Adrenal gland (tissue), 12 donors: ENCODE measurements around the gene PIK3CB. TPM values are rescaled to one million over a fixed set of nuclear protein-coding genes. Genes with fewer than 3 reads are reported as not detected.

Experiments
- DNase-seq, 7 donors: peaks; one replicate each; pipeline ENCODE4 v3.0.0-alpha.2; 2019 to 2020
- H3K27ac ChIP-seq, 5 donors: fragments of 200-600 bp; sonication (generic) in 4 of 5; 1 replicate in 3 of 5; 2 replicates in 2 of 5; pipeline versions ENCODE4 v1.5.1 to v1.8.0; 2016 to 2020; ENCODE audit warnings: mild to moderate bottlenecking in 1 of 5
- H3K27me3 ChIP-seq: fragments of 200-600 bp; 2 replicates; pipeline ENCODE4 v1.8.0; 2021
- H3K36me3 ChIP-seq, 2 donors: fragments of 200-600 bp; replicated peaks in 1 of 2; 1 replicate in 1 of 2; 2 replicates in 1 of 2; pipeline versions ENCODE4 v1.5.1 to v1.8.0; 2018 to 2022
- H3K4me1 ChIP-seq, 2 donors: fragments of 200-600 bp; replicated peaks in 1 of 2; 1 replicate in 1 of 2; 2 replicates in 1 of 2; pipeline versions ENCODE4 v1.5.1 to v1.8.0; 2018 to 2021
- H3K4me3 ChIP-seq, 4 donors: fragments of 200-600 bp; sonication (generic) in 3 of 4; one replicate each; pipeline ENCODE4 v1.5.1; 2016 to 2018
- H3K9me3 ChIP-seq, 3 donors: fragments of 200-600 bp; sonication (generic) in 1 of 3; replicated peaks in 1 of 3; 1 replicate in 2 of 3; 2 replicates in 1 of 3; pipeline versions ENCODE4 v1.5.1 to v1.8.0; 2016 to 2021
- CTCF ChIP-seq, 6 experiments: fragments of 450-650 bp in 4 of 6; fragments of 200-600 bp in 2 of 6; sonication (generic) in 1 of 6; IDR thresholded peaks; 1 replicate in 5 of 6; 2 replicates in 1 of 6; pipeline versions ENCODE4 v1.5.1 to v1.8.0; 2016 to 2021; ENCODE audit warnings: antibody characterized with exemption in 6 of 6, mild to moderate bottlenecking in 2 of 6, moderate library complexity in 1 of 6
- POLR2A ChIP-seq, 2 donors: fragments of 450-650 bp; IDR thresholded peaks; one replicate each; pipeline ENCODE4 v1.6.1; 2017; ENCODE audit warnings: antibody characterized with exemption in 2 of 2, mild to moderate bottlenecking in 2 of 2, moderate library complexity in 1 of 2
- WGBS, 4 donors: extraction: QIAGEN DNeasy Blood & Tissue Kit in 2 of 4; methylation state at CpG; one replicate each; pipeline versions ENCODE4 v1.1.5 to v1.1.7; 2013 to 2017; 5-methylcytosine and 5-hydroxymethylcytosine counted together
- intact Hi-C, 2 donors: fragments of 100-400 bp; cut with DNase I; formaldehyde crosslinking; loops; one replicate each; pipeline versions ENCODE4 v1.14.1 to v1.15.0; 2022 to 2023
- polyA plus RNA-seq, 3 donors: library from polyadenylated mRNA; stranded (reverse); fragments of 200-250 nt in 2 of 3; fragments of 350-450 nt in 1 of 3; fragmentation: Illumina TruSeq in 1 of 3; extraction: RNeasy Lipid Tissue Mini Kit (QIAGEN cat#74804) in 1 of 3; gene quantifications; one replicate each; pipeline ENCODE4 v1.2.3, GENCODE V29; 2013 to 2014
- total RNA-seq, 9 donors: library from RNA; depleted of rRNA in 4 of 9; stranded (reverse); fragments of >200 nt in 4 of 9; fragments of 120-200 nt in 1 of 9; fragmentation: NEBNext Ultra II Directional in 1 of 9; extraction: Animal tissue kit (Norgen Biotek cat#: 25700) in 1 of 9; gene quantifications; one replicate each; pipeline versions ENCODE4 v1.1.0 to v1.2.4, GENCODE V29; 2013 to 2023
- donor health status: healthy with polysubstance abuse.
- donor health status: Bipolar disorder and iron deficiency.
- donor health status: DM: yes; HTN: yes; CAD: no.
- donor health status: DM: no; HTN: no; CAD: no.
- donor health status: DM: no; HTN: no; CAD: no.
- donor health status: DM: yes; HTN: yes; CAD: no.

Gene PIK3CB
- total and polyA plus RNA-seq, 12 donors: 4.6 to 26.0 (median 15.5) TPM

DNA sequence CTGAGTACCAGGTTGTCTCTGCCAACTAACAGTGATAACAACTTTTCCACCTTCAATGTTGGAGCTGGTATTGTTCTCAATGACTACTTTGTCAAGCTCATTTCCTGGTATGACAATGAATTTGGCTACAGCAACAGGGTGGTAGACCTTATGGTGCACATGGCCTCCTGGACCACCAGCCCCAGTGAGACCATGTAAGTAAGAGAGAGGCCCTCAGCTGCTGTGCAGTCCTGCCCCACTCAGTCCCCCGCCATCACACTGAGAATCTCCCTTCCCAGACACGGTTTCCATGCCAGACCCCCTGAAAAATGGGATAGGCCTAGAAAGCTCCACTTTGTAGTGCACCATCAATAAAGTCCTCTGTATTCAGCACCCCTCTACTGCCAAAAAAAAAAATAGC is 56.1 kb downstream of the PIK3CB start:
- Histone ChIP-seq H3K36me3 (no peaks in the 10 kb centered on the region), H3K9me3 (no peaks in the 10 kb centered on the region), H3K27ac (no peak overlapping the region), H3K4me3 (no peak overlapping the region), H3K27me3 (no peaks in the 10 kb centered on the region), H3K4me1 (peaks cover 10 to 19% of the 10 kb centered on the region in 2 donors)
- intact Hi-C loops: no loop called here
- TF ChIP-seq CTCF (IDR thresholded peaks at IDR 0.05): no peak
- no peak for DNase-seq
- WGBS, 4 donors: 97 to 100% (median 99%) methylated on average over 2 of the region's 2 CpGs

DNA sequence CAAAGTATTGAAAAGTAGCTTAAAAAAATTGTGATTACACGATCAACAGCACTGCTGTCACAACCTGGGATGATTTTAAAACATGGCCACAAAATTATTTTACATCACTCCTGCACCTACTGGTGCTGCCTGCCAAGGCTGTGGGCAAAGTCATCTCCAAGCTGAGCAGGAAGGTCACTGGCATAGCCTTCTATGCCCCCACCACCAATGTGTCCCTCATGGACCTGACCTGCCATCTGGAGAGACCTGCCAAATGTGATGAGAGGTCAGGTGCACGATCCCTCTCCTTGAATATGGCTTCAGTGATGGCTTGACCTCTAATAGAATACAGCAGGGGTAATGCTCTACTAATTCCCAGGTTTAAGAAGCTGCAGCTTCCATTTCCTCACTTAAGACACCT is 57.8 kb downstream of the PIK3CB start:
- no peaks in the 10 kb centered on the region for H3K27me3 ChIP-seq
- WGBS, 4 donors: 86 to 95% (median 93%) methylated on average over 1 to 2 of the region's 2 CpGs

GRCh38 chr3:138775254-138775595 is 59.5 kb downstream of the PIK3CB start:
- H3K27me3 ChIP-seq: no peaks in the 10 kb centered on the region
- peaks cover 10 to 19% of the 10 kb centered on the region in 2 donors for H3K4me1 ChIP-seq
- intact Hi-C loops: no loop called here
- no peaks in the 10 kb centered on the region for H3K9me3 ChIP-seq
- 62 to 76% (median 74%) methylated on average over 4 of the region's 4 CpGs for WGBS, 4 donors
- no peak for TF ChIP-seq POLR2A (IDR thresholded peaks at IDR 0.05)
- H3K27ac ChIP-seq: peak overlapping the region in 3 of 5 donors; percentile 0 to 18 (median 13)
- H3K36me3 ChIP-seq: no peaks in the 10 kb centered on the region
- H3K4me3 ChIP-seq: no peak overlapping the region
- DNase-seq: no peak

More for the DNA sequence above, 57.8 kb downstream of the PIK3CB start:
- Histone ChIP-seq H3K4me1 (peaks cover 10 to 19% of the 10 kb centered on the region in 2 donors), H3K36me3 (no peaks in the 10 kb centered on the region), H3K4me3 (no peak overlapping the region), H3K9me3 (no peaks in the 10 kb centered on the region), H3K27ac (no peak overlapping the region)
- DNase-seq: no peak
- intact Hi-C loops: no loop called here
- TF ChIP-seq POLR2A (IDR thresholded peaks at IDR 0.05) (no peak), CTCF (IDR thresholded peaks at IDR 0.05) (no peak)

DNA sequence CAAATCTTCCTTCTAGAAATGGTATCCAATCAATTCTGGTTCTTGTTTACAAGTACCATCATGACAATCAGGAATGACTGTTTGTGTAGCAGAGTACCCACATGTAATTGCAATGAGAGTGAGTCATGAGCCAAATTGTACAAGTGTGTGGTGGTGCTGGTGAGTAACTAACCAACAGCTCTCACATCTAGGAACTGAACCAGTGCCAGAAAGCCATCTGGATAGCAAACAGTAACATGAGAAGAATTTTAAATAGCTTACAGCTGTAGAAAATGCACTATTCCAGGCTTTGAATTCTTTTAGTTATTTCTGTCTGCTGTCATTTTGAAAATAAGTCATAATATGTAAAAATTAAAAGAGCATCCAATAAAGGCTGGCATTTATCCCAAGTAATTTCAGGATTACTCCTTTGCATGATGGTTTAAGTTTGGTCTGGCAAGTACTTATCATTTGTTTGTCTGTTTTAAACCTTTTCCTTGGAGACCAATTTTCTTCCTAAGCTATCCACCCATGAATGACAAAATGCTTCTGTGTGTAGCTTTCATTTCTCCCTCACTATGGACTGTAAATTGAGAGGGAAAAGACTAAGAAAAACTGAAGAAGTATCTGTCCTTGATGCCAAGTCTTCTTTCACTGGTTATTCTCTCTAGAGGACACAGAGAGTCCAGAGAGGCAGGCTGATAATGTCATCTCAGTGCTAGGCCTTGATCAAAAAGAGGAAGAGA is 60.0 kb downstream of the PIK3CB start:
- peak; percentile 36 to 80 (median 74) for DNase-seq
- H3K4me3 ChIP-seq: no peak overlapping the region
- TF ChIP-seq CTCF (IDR thresholded peaks at IDR 0.05): no peak
- TF ChIP-seq POLR2A (IDR thresholded peaks at IDR 0.05): no peak
- H3K27me3 ChIP-seq: no peaks in the 10 kb centered on the region
- no peaks in the 10 kb centered on the region for H3K36me3 ChIP-seq
- peaks cover 10 to 19% of the 10 kb centered on the region in 2 donors for H3K4me1 ChIP-seq
- no peaks in the 10 kb centered on the region for H3K9me3 ChIP-seq
- intact Hi-C loops: no loop called here
- H3K27ac ChIP-seq: peak overlapping the region in 3 of 5 donors; percentile 0 to 18 (median 13)

- Histone ChIP-seq H3K9me3 (no peaks in the 10 kb centered on the region), H3K4me1 (peaks cover 10 to 19% of the 10 kb centered on the region in 2 donors), H3K27ac (no peak overlapping the region), H3K4me3 (no peak overlapping the region), H3K27me3 (no peaks in the 10 kb centered on the region), H3K36me3 (no peaks in the 10 kb centered on the region)
- WGBS, 4 donors: 97 to 100% (median 98%) methylated on average over 2 of the region's 2 CpGs
- intact Hi-C loops: no loop called here
- DNase-seq: no peak
- no peak for TF ChIP-seq CTCF (IDR thresholded peaks at IDR 0.05)
- TF ChIP-seq POLR2A (IDR thresholded peaks at IDR 0.05): no peak
Measured at GRCh38 chr3:138771585-138771984, 63.1 kb downstream of the PIK3CB start.
